NB4 (cell line): ENCODE measurements around the gene CFAP299.

Experiments
- CTCF ChIP-seq: IDR thresholded peaks from one replicate; pipeline ENCODE4 v1.5.1; 2012; ENCODE audit warnings: low read depth, low read length
- MAX ChIP-seq: IDR thresholded peaks from 2 replicates; pipeline ENCODE4 v1.6.1; 2011; ENCODE audit warnings: low read depth, low read length
- MYC ChIP-seq: IDR thresholded peaks from 2 replicates; pipeline ENCODE4 v1.6.1; 2011; ENCODE audit warnings: low read depth, low read length
- POLR2A ChIP-seq: IDR thresholded peaks from 2 replicates; pipeline ENCODE4 v1.6.1; 2011; ENCODE audit warnings: mild to moderate bottlenecking; ENCODE audit not compliant: insufficient read length; ENCODE audit errors: extremely low read depth

GRCh38 chr4:80540785-80541469 is 205.4 kb downstream of the CFAP299 start:
- no peak for TF ChIP-seq POLR2A
- no peak for TF ChIP-seq CTCF
- no peak for TF ChIP-seq MAX
- TF ChIP-seq MYC: no peak
